HG03159 (cell line): Measurements from ENCODE around the gene LSR.
"Not testable (repeated sequence)": the region's sequence is repeated elsewhere in the genome, so short reads cannot be mapped to it uniquely, and the experiment has no call there.

ENCODE experiments used
- ATAC-seq: cut with Tn5 transposase; IDR thresholded peaks from one replicate; pipeline ENCODE4 v1.9.1; 2021; ENCODE audit warnings: mild to moderate bottlenecking, moderate library complexity; ENCODE audit not compliant: unreplicated experiment

Gene LSR

DNA sequence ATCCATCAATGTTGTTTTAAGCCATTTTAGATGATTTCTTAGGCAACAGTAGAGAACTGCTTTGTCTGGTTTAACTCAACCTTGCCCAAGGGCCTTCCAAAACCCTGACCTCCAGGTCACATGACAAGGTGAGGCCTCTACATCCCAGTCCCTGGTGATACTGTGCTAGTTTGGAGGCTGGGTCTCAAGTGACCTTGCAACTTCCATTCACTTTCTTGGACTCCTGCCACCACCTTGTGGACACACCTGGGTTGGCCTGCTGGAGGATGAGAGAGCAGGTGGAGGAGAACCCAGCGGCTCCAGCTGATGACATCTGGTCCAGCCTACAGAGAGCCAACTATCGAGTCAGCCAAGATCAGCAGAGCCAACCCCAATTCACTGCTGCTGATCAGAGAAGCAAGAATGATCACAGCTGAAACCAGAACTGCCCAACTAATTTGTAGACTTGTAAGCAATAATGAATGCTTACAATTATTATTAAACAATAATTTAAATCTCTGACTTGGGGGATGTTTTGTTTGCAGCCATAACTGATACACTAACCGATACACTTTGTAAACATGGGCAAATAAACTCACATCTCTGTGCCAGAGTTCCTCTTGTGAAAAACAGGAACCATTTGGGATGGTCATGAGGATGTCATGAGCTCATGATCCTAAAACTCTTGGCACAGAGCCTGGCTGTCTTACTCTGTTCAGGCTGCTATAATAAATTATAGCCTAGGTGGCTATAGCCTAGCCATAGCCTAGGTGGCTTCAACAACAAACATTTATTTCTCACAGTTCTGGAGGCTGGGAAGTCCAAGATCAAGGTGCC, 31.8 kb upstream of the LSR start:
- no peak for ATAC-seq

DNA sequence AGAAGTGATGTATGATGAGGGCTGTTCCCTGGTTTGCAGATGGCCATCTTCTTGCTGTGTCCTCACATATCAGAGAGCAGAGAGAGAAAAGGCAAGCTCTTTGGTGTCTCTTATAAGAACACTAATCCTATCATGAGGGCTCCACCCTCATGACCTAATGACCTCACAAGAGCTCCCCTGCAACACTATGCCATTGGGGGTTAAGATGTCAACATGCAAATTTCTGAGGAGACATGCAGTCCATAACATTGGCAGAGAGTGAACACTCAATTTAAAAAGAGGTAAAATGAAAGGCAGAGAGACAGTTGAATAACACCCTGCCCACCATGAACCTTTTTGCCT, 31.2 kb upstream of the LSR start:
- ATAC-seq, result no peak

DNA sequence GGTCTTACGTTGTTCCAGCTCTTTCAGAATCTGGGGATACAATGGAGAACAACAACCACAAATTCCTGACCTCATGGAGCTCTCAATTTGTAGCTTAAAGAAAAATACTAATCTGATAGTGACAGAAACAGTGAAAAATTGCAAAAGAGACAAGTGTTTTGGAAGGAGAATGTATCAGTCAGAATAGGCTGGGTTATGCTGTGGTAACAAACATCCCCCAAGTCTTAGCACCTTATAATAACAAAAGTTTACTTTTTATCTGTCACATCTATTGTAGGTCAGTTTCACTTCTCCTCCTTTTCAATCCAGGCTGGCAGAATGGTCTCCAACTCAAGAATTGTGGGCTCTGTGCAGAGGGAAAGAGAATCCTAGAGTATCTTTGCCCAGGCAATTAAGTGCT, 29.8 kb upstream of the LSR start:
- ATAC-seq, result no peak

DNA sequence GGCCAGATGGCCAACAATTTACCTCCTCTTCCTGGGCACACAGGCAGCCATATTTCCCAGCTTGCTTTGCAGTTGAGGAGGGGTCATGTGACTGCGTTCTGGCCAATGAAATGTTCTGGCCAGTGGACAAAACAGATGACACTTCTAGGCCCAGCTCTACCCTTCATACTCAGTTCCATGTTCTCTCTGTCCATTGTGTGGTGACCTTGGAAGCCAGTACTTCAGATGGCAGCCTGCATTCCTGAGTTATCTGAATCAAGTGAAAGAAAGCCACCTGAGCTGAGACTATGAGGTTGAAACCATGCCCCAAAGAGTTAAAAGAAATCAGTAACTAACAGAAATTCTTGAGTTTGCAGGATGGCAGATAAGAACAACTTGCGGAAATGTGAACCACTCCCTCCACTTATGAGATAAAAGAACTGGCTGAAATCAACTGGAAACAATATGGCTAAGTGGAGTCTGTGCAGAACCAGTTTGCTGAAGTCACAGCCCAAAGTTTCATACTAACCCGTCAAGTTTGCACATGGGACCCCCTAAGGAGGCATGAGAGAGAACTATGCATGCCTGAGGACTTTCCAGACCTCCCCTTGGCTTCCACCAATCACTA, 28.4 kb upstream of the LSR start:
- ATAC-seq, result no peak

DNA sequence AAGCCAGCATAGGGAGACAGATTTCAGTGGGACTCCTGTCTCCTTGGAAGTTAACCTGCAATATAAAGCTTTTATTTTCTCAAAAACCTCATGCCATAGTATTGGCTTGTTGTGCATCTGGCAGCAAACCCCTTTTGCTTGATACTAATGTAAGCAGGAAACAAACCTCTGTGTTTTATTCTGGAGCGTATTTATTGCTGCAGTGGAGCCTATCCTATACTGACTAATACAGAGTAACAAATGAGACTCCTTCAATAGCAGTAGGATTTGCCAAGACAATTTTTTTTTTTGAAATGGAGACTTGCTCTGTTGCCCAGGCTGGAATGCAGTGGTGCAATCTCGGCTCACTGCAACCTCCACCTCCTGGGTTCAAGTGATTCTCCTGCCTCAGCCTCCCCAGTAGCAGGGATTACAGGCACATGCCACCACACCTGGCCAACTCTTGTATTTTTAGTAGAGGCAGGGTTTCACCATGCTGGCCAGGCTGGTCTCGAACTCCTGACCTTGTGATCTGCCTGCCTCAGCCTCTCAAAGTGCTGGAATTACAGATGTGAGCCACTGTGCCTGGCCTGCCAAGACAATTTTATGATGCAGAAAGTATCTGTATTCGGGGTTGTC, 27.7 kb upstream of the LSR start:
- ATAC-seq, result not testable (repeated sequence)

DNA sequence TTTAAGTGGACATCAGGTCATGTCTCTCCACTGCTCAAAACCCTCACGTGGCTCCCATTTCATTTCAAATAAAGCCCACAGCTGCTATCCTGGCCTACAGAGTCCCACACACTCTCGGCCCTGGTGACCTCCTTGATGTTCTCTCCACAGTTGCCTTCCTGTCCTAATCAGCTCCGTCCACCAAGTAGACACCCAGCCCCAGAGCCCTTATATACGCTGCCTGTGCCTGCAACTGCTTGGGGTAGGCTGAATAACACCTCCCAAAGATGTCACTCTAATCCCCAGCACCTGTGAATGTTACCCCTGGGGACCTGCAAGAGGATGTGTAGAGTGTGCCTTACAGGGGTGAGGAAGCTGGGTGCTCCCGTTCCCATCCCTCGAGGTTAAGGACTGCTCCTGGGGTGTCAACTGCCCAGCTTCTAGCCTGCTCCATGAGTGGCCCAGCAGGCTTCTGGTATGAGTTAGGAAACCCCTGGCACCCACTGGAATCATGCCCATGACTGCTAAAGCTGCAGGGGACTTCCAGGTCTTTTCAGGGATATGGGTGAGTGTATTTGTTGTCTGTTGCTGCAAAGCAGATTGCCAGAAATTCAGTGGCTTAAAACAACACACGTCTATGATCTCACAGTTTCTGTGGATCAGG, 26.3 kb upstream of the LSR start:
- ATAC-seq, result no peak

DNA sequence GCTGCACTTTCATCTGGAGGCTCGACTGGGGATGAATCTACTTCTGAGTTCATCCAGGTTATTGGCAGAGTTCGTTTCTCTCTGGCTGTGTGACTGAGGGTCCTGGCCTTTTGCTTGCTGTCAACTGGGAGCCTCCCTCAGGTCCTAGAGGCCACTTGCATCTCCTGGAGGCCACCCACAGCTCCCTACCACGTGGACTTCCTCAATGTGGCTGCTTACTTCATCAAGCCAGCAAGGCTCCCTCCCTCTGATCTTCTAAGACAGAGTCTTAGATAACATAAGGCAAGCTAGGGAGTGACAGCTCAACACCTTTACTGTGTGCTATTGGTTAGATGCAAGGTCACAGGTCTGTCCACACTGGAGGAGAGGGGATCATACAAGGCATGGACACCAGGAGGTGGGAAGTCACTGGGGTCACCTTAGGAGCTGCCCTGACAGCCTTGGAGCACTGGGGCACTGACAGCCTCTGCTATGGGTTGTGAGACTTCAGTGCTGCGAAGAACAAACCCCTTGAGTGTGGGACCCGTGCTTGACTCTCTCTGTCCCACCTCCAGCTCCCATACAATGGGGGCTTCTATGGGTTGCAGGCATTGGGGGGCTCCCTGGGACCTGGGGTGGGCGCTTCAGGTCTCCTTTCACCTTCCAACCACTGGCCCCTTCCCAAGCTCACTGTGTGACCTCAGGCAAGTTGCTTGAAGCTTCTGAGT, 25.6 kb upstream of the LSR start:
- ATAC-seq, result no peak

DNA sequence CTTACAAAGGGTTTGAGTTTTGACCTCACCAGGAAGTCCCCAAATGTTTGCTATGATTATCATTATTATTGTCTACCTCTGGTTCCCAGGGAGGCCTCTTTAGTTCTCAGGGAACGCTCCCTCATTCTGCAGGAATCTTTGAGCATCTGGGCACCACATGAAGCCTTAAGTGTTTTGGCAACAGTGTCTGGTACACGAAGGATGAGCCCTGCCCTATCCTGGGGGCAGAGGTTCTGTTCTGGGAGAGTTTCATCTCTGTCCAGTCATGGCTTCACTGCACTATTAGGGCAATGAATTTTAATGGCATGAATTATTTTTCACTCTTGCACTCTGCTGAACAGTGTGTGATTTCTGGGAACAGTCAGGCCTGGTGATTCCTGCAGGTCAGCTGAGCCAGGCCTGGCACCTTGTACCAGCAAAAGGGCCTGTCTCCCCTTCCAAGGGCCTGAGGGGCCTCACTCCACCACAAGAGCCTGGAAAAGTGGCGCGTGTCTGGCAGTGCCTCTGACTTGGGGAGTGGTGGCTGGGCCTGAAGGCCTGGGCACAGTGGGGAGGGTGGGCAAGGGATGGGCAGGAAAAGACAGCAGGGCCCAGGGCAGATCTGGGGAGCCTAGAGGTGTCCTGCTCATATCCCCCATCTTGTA, 24.8 kb upstream of the LSR start:
- ATAC-seq, result no peak

DNA sequence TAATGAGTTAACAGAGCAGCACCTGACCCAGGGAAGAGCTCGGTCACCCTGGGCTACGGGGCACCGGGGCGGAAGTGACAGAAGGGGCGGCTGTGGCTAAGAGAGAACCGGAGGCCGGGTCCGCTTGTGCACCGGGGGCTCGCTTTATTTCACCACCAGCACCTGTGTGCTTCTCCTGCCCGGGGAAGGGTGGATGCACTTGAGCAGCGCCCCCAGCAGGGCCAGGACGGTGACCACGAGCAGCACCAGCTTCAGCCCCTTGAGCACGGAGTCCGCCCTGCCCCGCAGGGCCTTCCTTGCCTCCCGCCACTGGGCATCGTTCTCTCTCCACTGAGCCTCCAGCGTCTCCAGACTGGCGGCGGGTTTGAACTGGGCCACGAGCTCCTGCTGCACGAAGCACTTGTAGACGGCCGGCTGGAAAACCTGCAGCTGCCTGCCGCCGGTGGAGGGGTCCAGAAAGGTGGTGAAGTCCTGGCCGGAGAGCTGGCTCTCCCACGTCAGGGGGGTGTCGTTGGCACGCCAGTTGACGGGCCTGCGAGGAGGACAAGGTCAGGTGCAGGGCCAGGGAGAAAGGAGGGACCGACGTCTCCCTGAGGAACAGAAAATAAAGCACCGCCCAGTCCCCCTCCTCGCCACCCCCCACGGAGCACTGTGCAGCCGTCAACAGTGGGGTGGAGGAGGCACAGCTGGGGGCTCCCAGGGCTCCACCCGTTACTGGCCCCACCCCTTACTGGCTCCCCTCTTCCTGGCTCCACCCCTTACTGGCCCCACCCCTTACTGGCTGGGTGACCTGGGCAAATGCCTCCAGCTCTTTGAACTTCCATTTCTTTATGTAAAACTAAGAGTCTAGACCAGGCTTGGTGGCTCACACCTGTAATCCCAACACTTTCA, 23.9 kb upstream of the LSR start:
- no peak for ATAC-seq

DNA sequence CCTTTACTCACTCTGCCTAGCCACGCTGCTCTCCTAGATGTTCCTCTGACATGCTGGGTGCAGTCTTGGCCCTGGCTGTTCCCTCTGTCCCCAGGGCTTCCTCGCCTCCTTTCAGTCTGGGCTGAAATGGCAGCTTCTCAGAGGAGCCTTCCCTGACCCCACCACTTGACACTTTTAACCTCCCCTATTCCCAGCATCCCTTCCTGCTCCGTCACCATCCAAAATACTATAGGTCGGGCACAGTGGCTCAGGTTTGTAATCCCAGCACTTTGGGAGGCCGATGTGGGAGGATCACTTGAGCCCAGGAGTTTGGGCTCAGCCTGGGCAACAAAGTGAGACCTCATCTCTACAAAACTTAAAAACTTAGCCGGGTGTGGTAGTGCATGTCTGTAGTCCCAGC, 22.9 kb upstream of the LSR start:
- no peak for ATAC-seq

DNA sequence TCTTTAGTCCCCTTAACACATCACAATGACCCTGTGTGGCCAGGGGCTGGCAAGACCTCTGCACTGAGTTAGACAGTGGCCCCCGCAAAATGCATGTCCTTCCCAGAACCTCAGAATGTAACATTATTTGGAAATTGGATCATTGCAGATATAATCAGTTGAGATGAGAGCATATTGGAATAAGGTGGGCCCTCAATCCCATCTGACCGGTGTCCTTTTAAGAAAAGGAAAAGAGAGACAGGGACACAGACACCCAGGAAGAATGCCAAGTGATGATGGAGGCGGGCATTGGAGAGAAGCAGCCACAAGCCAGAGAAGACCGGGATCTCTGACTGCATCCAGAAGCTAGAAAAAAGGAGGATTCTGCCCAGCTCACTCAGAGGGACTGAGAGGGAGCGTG, 22.1 kb upstream of the LSR start:
- no peak for ATAC-seq

DNA sequence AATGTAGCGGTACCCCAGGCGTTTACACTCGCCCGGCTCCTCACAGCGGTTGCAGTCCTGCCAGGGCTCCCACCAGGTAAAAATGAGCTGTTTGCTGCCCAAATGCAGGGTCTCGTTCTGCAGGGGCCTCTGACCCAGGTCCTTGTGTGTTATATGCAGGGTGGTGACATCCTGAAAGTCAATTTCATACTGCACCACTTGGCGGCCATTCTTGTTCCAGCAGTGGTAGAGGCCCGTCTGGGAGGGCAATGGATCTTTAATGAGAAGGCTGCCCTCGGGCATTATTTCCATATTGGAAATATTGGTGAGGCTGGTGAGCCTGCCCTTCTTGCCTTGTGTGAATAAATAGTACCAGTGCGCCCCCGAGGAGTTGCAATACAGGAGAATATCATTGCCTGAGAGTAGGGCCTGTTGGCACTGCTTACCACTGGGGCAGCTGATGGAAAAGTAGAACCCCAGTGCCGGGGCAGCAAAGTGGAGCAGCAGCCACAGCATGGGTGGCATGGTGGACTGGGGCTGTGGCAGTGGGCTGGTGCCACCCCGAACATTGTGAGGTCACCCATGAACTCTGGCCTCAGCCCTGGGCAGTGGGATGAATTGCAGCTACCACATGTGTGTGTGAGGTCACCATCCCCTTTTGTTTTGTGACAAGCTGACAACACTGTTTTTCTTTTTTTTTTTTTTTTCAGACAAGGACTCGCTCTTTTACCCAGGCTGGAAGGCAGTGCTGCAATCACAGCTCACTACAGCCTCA, 20.4 kb upstream of the LSR start, which contains the start of gene FAM187B:
TSS of gene FAM187B (minus strand) at position 563 of the 754 bp plus-strand sequence. CDS start at position 504, 59 bp downstream.
- no peak for ATAC-seq

DNA sequence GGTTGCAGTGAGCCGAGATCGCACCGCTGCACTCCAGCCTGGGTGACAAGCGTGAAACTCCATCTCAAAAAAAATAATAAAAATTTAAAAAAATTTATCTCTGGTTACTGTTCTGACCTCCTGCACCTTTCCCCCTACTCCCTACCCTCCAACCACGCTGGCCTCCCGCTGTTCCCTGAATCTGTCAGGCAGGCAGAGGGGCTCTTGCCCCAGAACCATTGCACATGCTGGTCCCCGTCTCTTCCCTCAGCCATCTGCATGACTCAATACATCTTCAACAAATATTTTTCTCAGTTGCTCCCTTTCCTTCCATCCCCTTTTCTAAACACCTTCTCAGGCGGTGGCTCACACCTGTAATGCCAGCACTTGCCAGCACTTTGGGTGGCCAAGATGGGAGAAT, 19.2 kb upstream of the LSR start:
- no peak for ATAC-seq

DNA sequence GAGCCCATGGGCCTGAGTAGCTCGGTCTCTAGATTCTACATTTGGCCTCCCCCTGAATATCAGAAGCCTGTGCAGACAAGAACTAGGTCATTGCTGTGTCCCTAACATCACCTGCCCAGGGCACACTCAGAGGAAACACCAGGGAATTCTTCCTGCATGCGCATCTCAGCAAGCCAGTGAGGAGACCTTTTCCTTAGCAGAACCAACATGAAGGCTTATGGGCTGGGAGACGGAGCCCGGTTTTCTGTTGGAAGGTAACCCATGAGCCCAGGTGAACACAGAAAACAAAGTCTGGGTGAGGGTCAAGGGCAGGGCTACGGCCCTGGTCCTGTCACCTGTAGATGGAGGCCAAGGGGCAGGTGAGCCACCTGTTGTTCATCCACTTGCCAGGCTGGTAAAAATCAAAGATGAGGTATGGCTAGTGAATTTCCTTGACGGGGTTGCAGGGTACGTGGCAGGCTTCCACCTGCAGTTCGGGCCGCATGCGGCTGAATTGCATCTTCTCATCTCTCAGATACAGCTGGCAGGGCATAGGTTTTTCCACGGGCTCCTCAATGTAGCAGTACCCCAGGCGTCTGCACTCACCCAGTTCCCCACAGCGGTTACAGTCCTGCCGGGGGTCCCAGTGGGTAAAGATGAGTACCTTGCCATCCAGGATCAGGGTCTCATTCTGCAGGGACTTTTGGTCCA, 16.7 kb upstream of the LSR start:
- ATAC-seq, result no peak

DNA sequence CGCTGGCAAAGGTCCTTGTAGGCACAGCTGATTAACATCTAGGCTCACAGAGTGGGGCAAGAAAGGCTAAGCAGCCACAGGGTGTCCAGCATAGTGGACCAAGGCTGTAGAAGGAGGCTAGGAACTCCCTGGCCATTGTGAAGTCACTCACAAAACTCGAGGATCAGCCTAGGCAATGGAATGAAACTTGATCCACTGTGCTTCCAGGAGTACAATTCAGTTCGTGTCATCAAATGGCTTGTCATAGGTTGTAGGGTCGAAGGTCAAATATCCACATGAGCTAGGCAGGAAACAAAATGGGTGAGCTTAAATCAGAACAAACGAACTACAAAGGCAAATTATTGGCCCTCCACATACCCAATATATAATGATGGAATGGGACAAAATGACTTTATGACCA, 15.9 kb upstream of the LSR start:
- no peak for ATAC-seq

DNA sequence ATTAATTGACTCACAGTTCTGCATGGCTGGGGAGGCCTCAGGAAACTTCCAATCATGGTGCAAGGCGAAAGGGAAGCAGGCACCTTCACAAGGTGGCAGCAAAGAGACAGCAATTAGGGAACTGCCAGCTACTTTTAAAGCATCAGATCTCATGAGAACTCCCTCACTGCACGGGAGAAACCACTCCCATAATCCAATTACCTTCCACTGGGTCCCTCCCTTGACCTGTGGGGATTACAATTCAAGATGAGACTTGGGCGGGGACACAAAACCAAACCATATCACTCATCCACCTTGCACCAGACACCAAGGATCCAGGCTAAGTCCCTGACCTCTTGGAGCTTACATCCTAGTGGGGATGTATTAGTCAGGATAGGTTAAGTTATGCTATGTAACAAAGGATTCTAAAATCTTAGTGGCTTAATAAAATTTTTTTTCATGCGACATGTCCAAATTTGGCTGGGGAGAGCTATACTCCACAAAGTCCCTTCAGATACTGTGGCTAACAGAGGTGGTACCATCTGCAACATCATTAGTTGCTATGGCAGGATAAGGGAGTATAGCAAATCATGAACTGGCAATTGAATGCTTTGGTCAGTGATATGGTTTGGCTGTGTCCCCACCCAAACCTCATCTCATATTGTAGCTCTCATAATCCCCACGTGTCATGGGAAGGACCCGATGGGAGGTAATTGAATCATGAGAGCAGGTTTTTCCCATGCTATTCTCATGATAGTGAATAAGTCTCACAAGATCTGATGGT, 12.0 kb upstream of the LSR start:
- ATAC-seq, result no peak

DNA sequence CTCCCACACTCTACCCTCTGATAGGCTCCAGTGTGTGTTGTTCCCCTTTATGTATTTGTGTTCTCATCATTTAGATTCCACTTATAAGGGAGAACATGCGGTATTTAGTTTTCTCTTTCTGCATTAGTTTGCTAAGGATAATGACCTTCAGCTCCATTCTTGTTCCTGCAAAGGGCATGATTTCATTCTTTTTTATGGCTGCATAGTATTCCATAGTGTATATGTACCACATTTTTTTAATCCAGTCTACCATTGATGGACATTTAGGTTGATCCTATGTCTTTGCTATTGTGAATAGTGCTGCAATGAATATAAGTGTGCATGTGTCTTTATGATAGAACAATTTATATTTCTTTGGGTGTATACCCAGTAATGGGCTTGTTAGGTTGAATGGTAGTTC, 9.2 kb upstream of the LSR start:
- ATAC-seq, result not testable (repeated sequence)

DNA sequence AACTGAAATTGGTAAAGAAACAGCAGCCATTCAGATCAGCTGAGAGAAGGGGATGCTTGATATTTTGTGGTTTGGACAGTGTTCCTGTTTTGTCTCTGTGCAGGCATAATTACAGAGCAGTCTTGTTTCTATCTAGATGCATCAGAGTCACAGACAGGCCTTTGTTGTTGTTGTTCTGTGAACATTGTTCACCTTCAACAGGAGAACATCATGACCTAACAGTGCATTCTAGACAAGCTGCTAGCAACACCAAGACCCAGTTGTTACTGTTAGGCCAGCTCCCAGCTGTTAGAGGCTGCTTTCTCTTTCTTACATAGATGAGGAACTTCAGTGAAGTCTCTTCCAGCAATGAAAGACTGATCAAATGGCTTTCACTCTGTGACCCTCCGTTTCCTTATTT, 8.5 kb upstream of the LSR start:
- no peak for ATAC-seq
